GM19372 (cell line): ENCODE results near the gene EPHA4.

Experiments
- ATAC-seq: cut with Tn5 transposase; IDR thresholded peaks from one replicate; pipeline ENCODE4 v1.9.1; 2021; ENCODE audit warnings: mild to moderate bottlenecking, low read depth, moderate library complexity; ENCODE audit not compliant: unreplicated experiment

EPHA4 gene

GRCh38 chr2:221546505-221547225 is 25.4 kb downstream of the EPHA4 start:
- no peak for ATAC-seq

- no peak for ATAC-seq
These were observed 30.9 kb downstream of the EPHA4 start for GRCh38 chr2:221541131-221541735.

GRCh38 chr2:221539246-221539645 is 32.9 kb downstream of the EPHA4 start:
- no peak for ATAC-seq

GRCh38 chr2:221535824-221536223 is 36.3 kb downstream of the EPHA4 start:
- no peak for ATAC-seq

GRCh38 chr2:221533299-221533698 is 38.8 kb downstream of the EPHA4 start:
- ATAC-seq: no peak

- no peak for ATAC-seq
These were observed 39.5 kb downstream of the EPHA4 start for GRCh38 chr2:221532641-221533040.

- ATAC-seq: no peak
These were observed 41.5 kb downstream of the EPHA4 start for GRCh38 chr2:221530653-221531037.

- ATAC-seq: no peak
These were observed 42.0 kb downstream of the EPHA4 start for GRCh38 chr2:221529943-221530652.

GRCh38 chr2:221529177-221529942 is 42.7 kb downstream of the EPHA4 start:
- no peak for ATAC-seq

GRCh38 chr2:221527776-221528309 is 44.3 kb downstream of the EPHA4 start:
- ATAC-seq: no peak

- no peak for ATAC-seq
These were observed 47.9 kb downstream of the EPHA4 start for GRCh38 chr2:221524158-221524557.

GRCh38 chr2:221521233-221521845 is 50.8 kb downstream of the EPHA4 start:
- ATAC-seq: no peak

GRCh38 chr2:221518935-221519625 is 53.0 kb downstream of the EPHA4 start:
- ATAC-seq: no peak

- peak; percentile 51 for ATAC-seq
These were observed 53.7 kb downstream of the EPHA4 start for GRCh38 chr2:221518201-221518934.

GRCh38 chr2:221517696-221518151 is 54.4 kb downstream of the EPHA4 start:
- peak; percentile 86 for ATAC-seq

- ATAC-seq: no peak
These were observed 54.9 kb downstream of the EPHA4 start for GRCh38 chr2:221517146-221517695.

GRCh38 chr2:221515864-221516263 is 56.2 kb downstream of the EPHA4 start:
- no peak for ATAC-seq

GRCh38 chr2:221514305-221515040 is 57.6 kb downstream of the EPHA4 start:
- no peak for ATAC-seq
